ENCODE measurements around the gene EPHA1.
A peak's percentile ranks its signal among the peaks of the same experiment; 100 is the strongest.

Gene EPHA1

GRCh38 chr7:143368387-143368786 is 40.3 kb downstream of the EPHA1 start:
- DNase-seq: no peak

- DNase-seq: no peak
Observed at GRCh38 chr7:143367972-143368371, 40.7 kb downstream of the EPHA1 start.

- DNase-seq: no peak
Observed at GRCh38 chr7:143363016-143363937, 45.4 kb downstream of the EPHA1 start.

GRCh38 chr7:143362131-143363015 is 46.3 kb downstream of the EPHA1 start, which contains the start of gene FAM131B:
TSS of gene FAM131B (minus strand) at chr7:143362713. CDS start at chr7:143362603, 110 bp downstream.
- DNase-seq: peak; percentile 35

GRCh38 chr7:143361552-143362130 is 47.0 kb downstream of the EPHA1 start:
- DNase-seq: no peak

GRCh38 chr7:143360788-143361551 is 47.7 kb downstream of the EPHA1 start:
- no peak for DNase-seq

GRCh38 chr7:143359771-143360353 is 48.8 kb downstream of the EPHA1 start:
- no peak for DNase-seq

- DNase-seq: no peak
Observed at GRCh38 chr7:143358626-143359025, 50.0 kb downstream of the EPHA1 start.

- no peak for DNase-seq
Observed at GRCh38 chr7:143356414-143357050, 52.1 kb downstream of the EPHA1 start.

- no peak for DNase-seq
Observed at GRCh38 chr7:143355450-143356385, 52.9 kb downstream of the EPHA1 start.

GRCh38 chr7:143354965-143355364 is 53.7 kb downstream of the EPHA1 start:
- DNase-seq: no peak

GRCh38 chr7:143354376-143354775 is 54.3 kb downstream of the EPHA1 start:
- DNase-seq: no peak

- no peak for DNase-seq
Observed at GRCh38 chr7:143352531-143353002, 56.1 kb downstream of the EPHA1 start.

GRCh38 chr7:143351574-143351973 is 57.1 kb downstream of the EPHA1 start:
- DNase-seq: no peak

- no peak for DNase-seq
Observed at GRCh38 chr7:143351060-143351459, 57.6 kb downstream of the EPHA1 start.

GRCh38 chr7:143347950-143348349 is 60.7 kb downstream of the EPHA1 start:
- no peak for DNase-seq

- no peak for DNase-seq
Observed at GRCh38 chr7:143346018-143346417, 62.6 kb downstream of the EPHA1 start.

- peak; percentile 71 for DNase-seq
Observed at GRCh38 chr7:143345428-143345900, 63.2 kb downstream of the EPHA1 start.

- DNase-seq: no peak
Observed at GRCh38 chr7:143343596-143343995, 65.1 kb downstream of the EPHA1 start.

GRCh38 chr7:143341842-143342241 is 66.8 kb downstream of the EPHA1 start:
- no peak for DNase-seq

Measured in activated naive CD4-positive, alpha-beta T cell treated with Interleukin-2 at 50 U/mL for 16 hours (primary cell).